GM21423 (cell line): ENCODE data around the gene CATSPER2.
A peak's percentile ranks its signal among the peaks of the same experiment; 100 is the strongest.
"Not testable (repeated sequence)": the region's sequence is repeated elsewhere in the genome, so short reads cannot be mapped to it uniquely, and the experiment has no call there.

ENCODE experiments used
- ATAC-seq: cut with Tn5 transposase; IDR thresholded peaks from one replicate; pipeline ENCODE4 v1.9.1; 2021; ENCODE audit warnings: mild to moderate bottlenecking, moderate library complexity; ENCODE audit not compliant: unreplicated experiment

Gene CATSPER2

GRCh38 chr15:43648649-43649429, at the start of gene CATSPER2:
CATSPER2 (minus strand) TSS chr15:43648844; CDS start chr15:43648061, 783 bp downstream.
- no peak for ATAC-seq

GRCh38 chr15:43693148-43694022, 44.7 kb upstream of the CATSPER2 start, which contains the start of gene CKMT1A:
CKMT1A (plus strand) TSS chr15:43693859; CDS start chr15:43694051, 192 bp downstream.
- not testable (repeated sequence) for ATAC-seq

GRCh38 chr15:43692679-43693078, 44.0 kb upstream of the CATSPER2 start:
- ATAC-seq = not testable (repeated sequence)

- ATAC-seq = peak; percentile 97
Observed at GRCh38 chr15:43689604-43690301, 41.1 kb upstream of the CATSPER2 start.

GRCh38 chr15:43674175-43674574, 25.5 kb upstream of the CATSPER2 start:
- not testable (repeated sequence) for ATAC-seq

GRCh38 chr15:43666177-43666576, 17.5 kb upstream of the CATSPER2 start:
- not testable (repeated sequence) for ATAC-seq

GRCh38 chr15:43663333-43663732, 14.7 kb upstream of the CATSPER2 start:
- not testable (repeated sequence) for ATAC-seq

- not testable (repeated sequence) for ATAC-seq
Observed at GRCh38 chr15:43662293-43662692, 13.6 kb upstream of the CATSPER2 start.

- ATAC-seq = not testable (repeated sequence)
Observed at GRCh38 chr15:43659727-43660126, 11.1 kb upstream of the CATSPER2 start.

- not testable (repeated sequence) for ATAC-seq
Observed at GRCh38 chr15:43649430-43649926, 834 bp upstream of the CATSPER2 start.

- ATAC-seq = peak; percentile 72
Observed at GRCh38 chr15:43638464-43639204, 10.0 kb downstream of the CATSPER2 start.

GRCh38 chr15:43626937-43627336, 21.7 kb downstream of the CATSPER2 start:
- ATAC-seq = not testable (repeated sequence)

- no peak for ATAC-seq
Observed at GRCh38 chr15:43625106-43625505, 23.5 kb downstream of the CATSPER2 start.

GRCh38 chr15:43622068-43622799, 26.4 kb downstream of the CATSPER2 start:
- ATAC-seq = not testable (repeated sequence)

- not testable (repeated sequence) for ATAC-seq
Observed at GRCh38 chr15:43618700-43619099, 29.9 kb downstream of the CATSPER2 start, which contains the start of gene STRC. STRC (minus strand) TSS chr15:43618800; CDS start chr15:43618722, 78 bp downstream.

GRCh38 chr15:43617750-43618149, 30.9 kb downstream of the CATSPER2 start:
- not testable (repeated sequence) for ATAC-seq

GRCh38 chr15:43602233-43602632, 46.4 kb downstream of the CATSPER2 start:
- not testable (repeated sequence) for ATAC-seq

GRCh38 chr15:43600200-43600599, 48.4 kb downstream of the CATSPER2 start:
- ATAC-seq = not testable (repeated sequence)

- ATAC-seq = not testable (repeated sequence)
Observed at GRCh38 chr15:43599131-43599530, 49.5 kb downstream of the CATSPER2 start.
